Panc1 (cell line): ENCODE data around the gene GDE1. TPM values are rescaled to one million over a fixed set of nuclear protein-coding genes. Genes with fewer than 3 reads are reported as not detected.

Source experiments
- ATAC-seq: fragments of 200-7000 bp; cut with Tn5 transposase; 2 replicates; pipeline ENCODE4 v1.9.1; 2020; ENCODE audit warnings: mild to moderate bottlenecking, moderate library complexity
- BruUV-seq: library from RNA; stranded (reverse); fragments of 400-500 nt; replicated peaks from 2 replicates; lab custom pipeline; 2021; lab: Mats Ljungman, UMichigan
- CTCF ChIA-PET: fragments of 300-600 bp; sonication (Branson Sonifier 250); formaldehyde crosslinking; loops from one replicate; lab custom pipeline; 2022; ENCODE audit warnings: antibody characterized with exemption; lab: Charles Lee
- POLR2A ChIA-PET: fragments of 300-600 bp; sonication (Branson Sonifier 250); formaldehyde crosslinking; loops from one replicate; lab custom pipeline; 2022; ENCODE audit warnings: antibody characterized with exemption; lab: Charles Lee
- DNase-seq: peaks from one replicate; pipeline ENCODE4 v3.0.0-alpha.2; 2010; ENCODE audit warnings: low read depth, low spot score
- H3K27ac ChIP-seq: 2 replicates; pipeline ENCODE4 v1.5.1; 2011; ENCODE audit warnings: mild to moderate bottlenecking, low read length, inconsistent platforms
- H3K27me3 ChIP-seq: fragments of 200-500 bp; sonication (Bioruptor generic); 2 replicates; pipeline ENCODE4 v1.6.0; 2014; ENCODE audit warnings: low read length, inconsistent platforms; ENCODE audit not compliant: control insufficient read depth, insufficient read depth
- H3K36me3 ChIP-seq: fragments of 200-500 bp; sonication (Bioruptor generic); 2 replicates; pipeline ENCODE4 v1.5.1; 2014; ENCODE audit warnings: inconsistent platforms, mild to moderate bottlenecking, low read length, moderate library complexity; ENCODE audit not compliant: control insufficient read depth, insufficient read depth
- H3K4me1 ChIP-seq: 2 replicates; pipeline ENCODE4 v1.5.1; 2011; ENCODE audit warnings: inconsistent platforms, mild to moderate bottlenecking, low read length, moderate library complexity; ENCODE audit not compliant: control insufficient read depth, insufficient read depth
- H3K4me3 ChIP-seq, 2 experiments: 2 replicates each; pipeline ENCODE4 v1.5.1; 2011 to 2012; ENCODE audit warnings: low read depth in 2 of 2, low read length in 2 of 2, mild to moderate bottlenecking in 2 of 2, inconsistent platforms in 1 of 2, moderate library complexity in 1 of 2
- H3K9me3 ChIP-seq: fragments of 200-500 bp; sonication (Bioruptor generic); 2 replicates; pipeline ENCODE4 v1.5.1; 2014; ENCODE audit warnings: low read depth, mild to moderate bottlenecking, inconsistent platforms, low read length, moderate library complexity; ENCODE audit not compliant: control insufficient read depth, insufficient read depth
- POLR2AphosphoS5 ChIP-seq: IDR thresholded peaks from 2 replicates; pipeline ENCODE4 v1.6.1; 2012; ENCODE audit warnings: mild to moderate bottlenecking, low read depth, low read length, moderate library complexity
- SIN3A ChIP-seq: IDR thresholded peaks from 2 replicates; pipeline ENCODE4 v1.6.1; 2012; ENCODE audit warnings: low read depth, mild to moderate bottlenecking, low read length, moderate library complexity, borderline replicate concordance; ENCODE audit not compliant: insufficient read depth
- TCF7L2 ChIP-seq: IDR thresholded peaks from 2 replicates; pipeline ENCODE4 v1.6.1; 2011; ENCODE audit warnings: mild to moderate bottlenecking, low read depth, low read length, inconsistent platforms
- in situ Hi-C: cut with HindIII; loops from 2 replicates; pipeline ENCODE4 v1.10.0; 2016; ENCODE audit warnings: low sequenced_read_pairs, low pct_unique_long_range_greater_than_20kb
- intact Hi-C: fragments of 100-400 bp; cut with micrococcal nuclease; formaldehyde crosslinking; loops from one replicate; pipeline ENCODE4 v1.10.0; 2022; ENCODE audit not compliant: unreplicated experiment
- total RNA-seq: library from RNA; stranded (reverse); gene quantifications from one replicate; pipeline ENCODE4 v1.2.1, GENCODE V29; 2021; ENCODE audit not compliant: unreplicated experiment
- TF ChIP-seq, protein P1 (sequence below): fragments of 450-650 bp; IDR thresholded peaks from 2 replicates; pipeline ENCODE4 v1.5.1; 2017; ENCODE audit warnings: mild to moderate bottlenecking
- TF ChIP-seq, protein P2 (sequence below), 2 experiments: IDR thresholded peaks; 2 replicates each; pipeline ENCODE4 v1.6.1; 2011 to 2012; ENCODE audit warnings: low read depth in 2 of 2, control low read depth in 1 of 2, low read length in 1 of 2, mild to moderate bottlenecking in 1 of 2, moderate library complexity in 1 of 2; ENCODE audit not compliant: insufficient read depth in 1 of 2

Gene GDE1
- total RNA-seq, 1 experiment from 2014 or later: 135 TPM

- ChIA-PET POLR2A (no interaction called here), CTCF (interaction anchor here (0.5 to 2.5 kb wide), 13 partner anchors 9 to 416 kb away, joined by 3 to 24 read pairs (median 5); partner anchors contain the start of gene TMC5)
- Histone ChIP-seq H3K27ac (no peak overlapping the region), H3K36me3 (peaks cover 25% of the 10 kb centered on the region), H3K27me3 (no peaks in the 10 kb centered on the region), H3K4me3 (no peak overlapping the region), H3K9me3 (no peaks in the 10 kb centered on the region), H3K4me1 (no peaks in the 10 kb centered on the region)
- in situ Hi-C loops: no loop called here
- no TSS peak for BruUV-seq
- DNase-seq (peak; percentile 70), ATAC-seq (peak; percentile 89)
- TF ChIP-seq SIN3A (no peak), POLR2AphosphoS5 (no peak), TCF7L2 (no peak)
- TF ChIP-seq, protein P1, sequence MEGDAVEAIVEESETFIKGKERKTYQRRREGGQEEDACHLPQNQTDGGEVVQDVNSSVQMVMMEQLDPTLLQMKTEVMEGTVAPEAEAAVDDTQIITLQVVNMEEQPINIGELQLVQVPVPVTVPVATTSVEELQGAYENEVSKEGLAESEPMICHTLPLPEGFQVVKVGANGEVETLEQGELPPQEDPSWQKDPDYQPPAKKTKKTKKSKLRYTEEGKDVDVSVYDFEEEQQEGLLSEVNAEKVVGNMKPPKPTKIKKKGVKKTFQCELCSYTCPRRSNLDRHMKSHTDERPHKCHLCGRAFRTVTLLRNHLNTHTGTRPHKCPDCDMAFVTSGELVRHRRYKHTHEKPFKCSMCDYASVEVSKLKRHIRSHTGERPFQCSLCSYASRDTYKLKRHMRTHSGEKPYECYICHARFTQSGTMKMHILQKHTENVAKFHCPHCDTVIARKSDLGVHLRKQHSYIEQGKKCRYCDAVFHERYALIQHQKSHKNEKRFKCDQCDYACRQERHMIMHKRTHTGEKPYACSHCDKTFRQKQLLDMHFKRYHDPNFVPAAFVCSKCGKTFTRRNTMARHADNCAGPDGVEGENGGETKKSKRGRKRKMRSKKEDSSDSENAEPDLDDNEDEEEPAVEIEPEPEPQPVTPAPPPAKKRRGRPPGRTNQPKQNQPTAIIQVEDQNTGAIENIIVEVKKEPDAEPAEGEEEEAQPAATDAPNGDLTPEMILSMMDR: peak; percentile 93
- TF ChIP-seq, protein P2, sequence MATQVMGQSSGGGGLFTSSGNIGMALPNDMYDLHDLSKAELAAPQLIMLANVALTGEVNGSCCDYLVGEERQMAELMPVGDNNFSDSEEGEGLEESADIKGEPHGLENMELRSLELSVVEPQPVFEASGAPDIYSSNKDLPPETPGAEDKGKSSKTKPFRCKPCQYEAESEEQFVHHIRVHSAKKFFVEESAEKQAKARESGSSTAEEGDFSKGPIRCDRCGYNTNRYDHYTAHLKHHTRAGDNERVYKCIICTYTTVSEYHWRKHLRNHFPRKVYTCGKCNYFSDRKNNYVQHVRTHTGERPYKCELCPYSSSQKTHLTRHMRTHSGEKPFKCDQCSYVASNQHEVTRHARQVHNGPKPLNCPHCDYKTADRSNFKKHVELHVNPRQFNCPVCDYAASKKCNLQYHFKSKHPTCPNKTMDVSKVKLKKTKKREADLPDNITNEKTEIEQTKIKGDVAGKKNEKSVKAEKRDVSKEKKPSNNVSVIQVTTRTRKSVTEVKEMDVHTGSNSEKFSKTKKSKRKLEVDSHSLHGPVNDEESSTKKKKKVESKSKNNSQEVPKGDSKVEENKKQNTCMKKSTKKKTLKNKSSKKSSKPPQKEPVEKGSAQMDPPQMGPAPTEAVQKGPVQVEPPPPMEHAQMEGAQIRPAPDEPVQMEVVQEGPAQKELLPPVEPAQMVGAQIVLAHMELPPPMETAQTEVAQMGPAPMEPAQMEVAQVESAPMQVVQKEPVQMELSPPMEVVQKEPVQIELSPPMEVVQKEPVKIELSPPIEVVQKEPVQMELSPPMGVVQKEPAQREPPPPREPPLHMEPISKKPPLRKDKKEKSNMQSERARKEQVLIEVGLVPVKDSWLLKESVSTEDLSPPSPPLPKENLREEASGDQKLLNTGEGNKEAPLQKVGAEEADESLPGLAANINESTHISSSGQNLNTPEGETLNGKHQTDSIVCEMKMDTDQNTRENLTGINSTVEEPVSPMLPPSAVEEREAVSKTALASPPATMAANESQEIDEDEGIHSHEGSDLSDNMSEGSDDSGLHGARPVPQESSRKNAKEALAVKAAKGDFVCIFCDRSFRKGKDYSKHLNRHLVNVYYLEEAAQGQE (IDR thresholded peaks at IDR 0.05; ENCODE audit: insufficient read depth in 1 of 2, low read depth in 2 of 2, low read length in 1 of 2): no peak
- intact Hi-C loops: loop anchor here (1.0 to 10.0 kb wide), 2 partner anchors 113 to 418 kb away; no protein-coding TSS in a partner anchor
These were observed 19.3 kb downstream of the GDE1 start for GRCh38 chr16:19502395-19503131.

DNA sequence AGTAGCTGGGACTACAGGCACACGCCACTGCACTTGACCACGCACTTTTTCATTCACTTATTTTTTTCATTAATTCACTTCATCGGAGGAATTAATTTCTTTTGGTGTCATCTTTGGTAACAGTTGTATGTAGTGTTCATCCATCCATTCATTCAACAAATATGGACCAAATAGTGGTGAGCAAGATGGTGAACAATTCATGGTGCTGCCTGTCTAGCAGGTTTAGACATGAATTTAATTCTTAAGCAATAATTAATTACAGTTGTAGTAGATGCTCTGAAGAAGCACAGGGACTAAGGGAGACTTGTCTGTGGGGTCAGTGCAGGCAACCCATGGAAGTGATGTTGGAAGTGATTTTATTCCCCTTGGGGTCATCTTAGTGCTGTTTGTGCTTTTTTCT lies 22.4 kb downstream of the GDE1 start:
- H3K4me1 ChIP-seq: no peaks in the 10 kb centered on the region
- intact Hi-C loops: no loop called here
- no peak overlapping the region for H3K27ac ChIP-seq
- ChIA-PET CTCF (no interaction called here), POLR2A (no interaction called here)
- no peaks in the 10 kb centered on the region for H3K27me3 ChIP-seq
- H3K36me3 ChIP-seq: peaks cover 7% of the 10 kb centered on the region; the same call in 1 of the 2 replicates
- ATAC-seq: no peak
- TF ChIP-seq SIN3A (no peak), TCF7L2 (no peak), POLR2AphosphoS5 (no peak)
- TF ChIP-seq, protein P2 (IDR thresholded peaks at IDR 0.05; ENCODE audit: insufficient read depth in 1 of 2, low read depth in 2 of 2, low read length in 1 of 2): no peak
- TF ChIP-seq, protein P1: no peak
- BruUV-seq: no TSS peak
- no peaks in the 10 kb centered on the region for H3K9me3 ChIP-seq
- no peak overlapping the region for H3K4me3 ChIP-seq
- DNase-seq: no peak
- in situ Hi-C loops: no loop called here
